ENCODE measurements around the gene ZNF569. TPM values are rescaled to one million over a fixed set of nuclear protein-coding genes. Genes with fewer than 3 reads are reported as not detected.

The ZNF569 gene
- total and polyA plus RNA-seq, 2 of the 8 experiments (the other 6 are each of a cell fraction or from before 2014, with no cell fraction given): 2.4 to 10.5 TPM

- Histone ChIP-seq H3K14ac (ENCODE audit: insufficient read length) (no peak overlapping the region), H3K4me2 (ENCODE audit: insufficient read depth in 1 of 2, low read depth in 2 of 2, low read length in 2 of 2) (no peak overlapping the region), H2AK5ac (ENCODE audit: low read depth, low read length) (no peak overlapping the region), H3K4me3 (ENCODE audit: extremely low read depth in 1 of 4, insufficient read depth in 2 of 4, low read depth in 3 of 4, low read length in 4 of 4) (no peak overlapping the region), H2BK20ac (ENCODE audit: low read length) (no peak overlapping the region), H4K8ac (ENCODE audit: extremely low read depth, insufficient read depth, low read length) (no peak overlapping the region), H4K5ac (ENCODE audit: insufficient read length, low read depth, low read length) (no peak overlapping the region), H4K91ac (replicated peaks; ENCODE audit: insufficient read length, low read length) (no peak overlapping the region), H2AFZ (ENCODE audit: low read length) (no peak overlapping the region), H3K23me2 (ENCODE audit: low read depth, low read length) (no peaks in the 10 kb centered on the region), H2BK120ac (replicated peaks; ENCODE audit: low read depth, low read length) (no peak overlapping the region), H3K23ac (ENCODE audit: insufficient read length) (no peak overlapping the region), H2BK12ac (ENCODE audit: low read depth, low read length) (no peak overlapping the region), H3K56ac (replicated peaks; ENCODE audit: insufficient read length, low read depth, low read length) (no peak overlapping the region), H4K20me1 (replicated peaks in 1 of 2; ENCODE audit: control insufficient read depth in 1 of 2, insufficient read depth in 2 of 2, low read length in 2 of 2) (no peaks in the 10 kb centered on the region), H3K4ac (replicated peaks; ENCODE audit: insufficient read length, low read depth, low read length) (no peak overlapping the region), H3K79me1 (ENCODE audit: low read depth, low read length) (no peaks in the 10 kb centered on the region), H3K27me3 (replicated peaks in 1 of 4; ENCODE audit: control insufficient read depth in 3 of 4, extremely low read depth in 1 of 4, insufficient read depth in 3 of 4, low read length in 3 of 4) (no peaks in the 10 kb centered on the region), H3K9me3 (ENCODE audit: insufficient read depth in 2 of 2, low read depth in 1 of 2, low read length in 1 of 2) (peaks cover 23 to 30% of the 10 kb centered on the region in 2 experiments), H2BK15ac (ENCODE audit: low read length) (no peak overlapping the region), H3K27ac (ENCODE audit: low read depth, low read length) (no peak overlapping the region; the same call in 1 of the 2 replicates), H3K79me2 (ENCODE audit: control insufficient read depth in 1 of 2, insufficient read depth in 2 of 2, low read length in 2 of 2) (no peaks in the 10 kb centered on the region; a peak in 1 of 4 replicates), H3K4me1 (replicated peaks in 1 of 4; ENCODE audit: control insufficient read depth in 3 of 4, insufficient read depth in 4 of 4, low read length in 3 of 4) (no peaks in the 10 kb centered on the region), H3K18ac (ENCODE audit: extremely low read depth, low read length) (no peak overlapping the region), H3K9ac (replicated peaks in 1 of 4; ENCODE audit: extremely low read depth in 1 of 4, low read depth in 3 of 4, low read length in 3 of 4) (no peak overlapping the region), H3K36me3 (ENCODE audit: control insufficient read depth in 2 of 4, insufficient read depth in 4 of 4, low read length in 3 of 4) (peaks cover 4 to 50% (median 19%) of the 10 kb centered on the region in 4 experiments), H2BK5ac (ENCODE audit: low read depth, low read length) (no peak overlapping the region)
- ChIA-PET POLR2A (ENCODE audit: partially characterized antibody) (interaction anchor here (1.0 to 1.3 kb wide), 2 partner anchors 8 to 143 kb away, joined by 4 to 5 read pairs; partner anchors contain the start of genes ZNF527 and ZNF793), CTCF (ENCODE audit: partially characterized antibody) (interaction anchor here (0.6 to 0.8 kb wide), 3 partner anchors 23 to 289 kb away, joined by 3 read pairs; partner anchors contain the start of gene ZNF570)
- 79% methylated on average over 6 of the region's 6 CpGs; no CpG with 5 or more reads in 1 of the 2 experiments for WGBS, 2 experiments (ENCODE audit: extremely low coverage in 1 of 2, insufficient coverage in 1 of 2, insufficient read length in 1 of 2, insufficient replicate concordance in 2 of 2, low coverage in 1 of 2, low lambda C conversion rate in 2 of 2, missing lambda C conversion rate in 1 of 2)
- FAIRE-seq (peak; percentile 88), DNase-seq (ENCODE audit: low read depth in 1 of 2, low spot score in 2 of 2) (peak; percentile 66 to 67)
- TF ChIP-seq CTCF (IDR thresholded peaks at IDR 0.05; ENCODE audit: control extremely low read depth in 1 of 3, insufficient read depth in 1 of 3, low read depth in 1 of 3, low read length in 3 of 3) (peak; percentile 37 to 73 (median 60); a peak in 3 of 4 replicates), RAD21 (IDR thresholded peaks at IDR 0.05 in 1 of 2, conservative IDR thresholded peaks at IDR 0.05 in 1 of 2; ENCODE audit: low read depth in 2 of 2, low read length in 2 of 2) (peak; percentile 42 to 55; a peak in 3 of 4 replicates), TEAD4 (IDR thresholded peaks at IDR 0.05; ENCODE audit: low read depth, low read length) (peak; percentile 66), TCF12 (IDR thresholded peaks at IDR 0.05; ENCODE audit: low read depth, low read length) (0 out of 2 replicates have a peak, but pooled peaks have one; percentile 22), BACH1 (IDR thresholded peaks at IDR 0.05; ENCODE audit: low read length) (no peak)
Observed at GRCh38 chr19:37362733-37363132, 104.5 kb downstream of the ZNF569 start.

Measured in H1 (cell line).